AG20443 (cell line): ENCODE measurements around the gene EGR4.
"Not testable (repeated sequence)": the region's sequence is repeated elsewhere in the genome, so short reads cannot be mapped to it uniquely, and the experiment has no call there.

Source experiments
- DNase-seq: peaks from one replicate; pipeline ENCODE4 v3.0.0; 2012; ENCODE audit warnings: low spot score, mixed read lengths

EGR4 gene

GRCh38 chr2:73263540-73264331 is 29.6 kb downstream of the EGR4 start:
- DNase-seq = no peak

DNA sequence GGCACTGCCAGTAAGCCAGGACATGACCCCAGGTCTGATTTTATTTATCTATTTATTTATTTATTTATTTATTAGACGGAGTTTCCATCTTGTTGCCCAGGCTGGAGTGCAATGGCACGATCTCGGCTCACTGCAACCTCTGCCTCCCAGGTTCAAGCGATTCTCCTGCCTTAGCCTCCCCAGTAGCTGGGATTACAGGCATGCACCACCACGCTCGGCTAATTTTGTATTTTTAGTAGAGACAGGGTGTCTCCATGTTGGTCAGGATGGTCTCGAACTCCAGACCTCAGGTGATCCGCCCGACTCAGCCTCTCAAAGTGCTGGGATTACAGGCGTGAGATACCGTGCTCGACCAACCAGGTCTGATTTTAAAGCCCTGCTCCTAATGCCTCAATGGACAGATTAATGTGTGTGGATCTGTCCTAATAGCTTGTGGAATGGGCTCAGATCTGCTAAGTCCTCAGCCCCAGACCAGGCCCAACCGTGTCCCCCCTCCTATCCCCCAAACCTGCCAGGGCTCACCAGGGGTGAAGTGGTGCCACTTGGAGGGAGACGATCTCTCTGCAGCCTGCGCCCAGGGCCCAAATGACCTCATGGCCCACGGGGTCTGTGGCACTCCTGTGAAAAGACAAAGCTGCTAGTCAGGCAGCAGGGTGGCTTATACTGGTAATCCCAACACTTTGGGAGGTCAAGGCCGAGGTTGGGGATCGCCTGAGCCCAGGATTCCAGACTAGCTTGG is 30.5 kb downstream of the EGR4 start:
- not testable (repeated sequence) for DNase-seq

DNA sequence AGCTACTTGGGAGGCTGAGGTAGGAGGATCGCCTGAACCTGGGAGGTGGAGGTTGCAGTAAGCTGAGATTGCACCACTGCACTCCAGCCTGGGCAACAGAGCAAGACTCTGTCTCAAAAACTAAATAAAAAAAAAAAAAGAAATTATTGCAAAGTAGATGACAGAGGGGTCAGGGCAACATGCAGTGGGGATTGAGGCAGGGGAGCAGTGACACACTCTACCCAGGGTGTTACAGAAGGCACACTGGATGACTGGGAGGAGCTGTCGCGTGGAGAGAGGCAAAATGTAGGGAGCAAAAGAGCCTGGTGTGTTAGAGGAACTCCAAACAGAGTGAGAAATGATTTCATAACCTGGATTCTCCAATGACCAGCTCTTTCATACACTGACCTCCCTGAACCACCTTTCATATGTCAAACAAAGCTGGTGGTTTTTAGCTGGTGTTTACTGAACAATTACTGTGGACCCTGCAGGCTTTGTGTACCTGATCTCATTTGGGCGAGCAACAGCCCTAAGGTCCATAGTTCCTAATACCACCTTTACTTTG is 31.2 kb downstream of the EGR4 start:
- DNase-seq = no peak

GRCh38 chr2:73260338-73260984 is 32.9 kb downstream of the EGR4 start:
- DNase-seq = peak; percentile 89

- no peak for DNase-seq
These were observed 33.5 kb downstream of the EGR4 start for GRCh38 chr2:73259704-73260337.

- no peak for DNase-seq
These were observed 34.1 kb downstream of the EGR4 start for GRCh38 chr2:73259276-73259675.

DNA sequence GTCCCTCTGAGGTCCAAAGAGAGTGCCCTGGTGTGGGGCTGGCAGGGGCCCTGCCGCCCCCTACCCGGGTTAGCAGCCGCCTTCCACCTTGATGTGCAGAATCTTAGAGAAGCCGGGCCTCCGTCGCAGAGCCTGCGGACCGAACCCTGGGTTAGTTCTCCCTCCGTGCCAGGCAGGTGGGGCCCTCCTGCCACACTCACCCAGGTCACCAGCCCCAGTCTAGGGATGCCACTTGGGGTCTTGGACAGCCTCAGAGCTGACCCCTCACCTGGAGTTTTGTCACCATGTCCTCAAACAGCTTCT is 34.5 kb downstream of the EGR4 start:
- DNase-seq = no peak

DNA sequence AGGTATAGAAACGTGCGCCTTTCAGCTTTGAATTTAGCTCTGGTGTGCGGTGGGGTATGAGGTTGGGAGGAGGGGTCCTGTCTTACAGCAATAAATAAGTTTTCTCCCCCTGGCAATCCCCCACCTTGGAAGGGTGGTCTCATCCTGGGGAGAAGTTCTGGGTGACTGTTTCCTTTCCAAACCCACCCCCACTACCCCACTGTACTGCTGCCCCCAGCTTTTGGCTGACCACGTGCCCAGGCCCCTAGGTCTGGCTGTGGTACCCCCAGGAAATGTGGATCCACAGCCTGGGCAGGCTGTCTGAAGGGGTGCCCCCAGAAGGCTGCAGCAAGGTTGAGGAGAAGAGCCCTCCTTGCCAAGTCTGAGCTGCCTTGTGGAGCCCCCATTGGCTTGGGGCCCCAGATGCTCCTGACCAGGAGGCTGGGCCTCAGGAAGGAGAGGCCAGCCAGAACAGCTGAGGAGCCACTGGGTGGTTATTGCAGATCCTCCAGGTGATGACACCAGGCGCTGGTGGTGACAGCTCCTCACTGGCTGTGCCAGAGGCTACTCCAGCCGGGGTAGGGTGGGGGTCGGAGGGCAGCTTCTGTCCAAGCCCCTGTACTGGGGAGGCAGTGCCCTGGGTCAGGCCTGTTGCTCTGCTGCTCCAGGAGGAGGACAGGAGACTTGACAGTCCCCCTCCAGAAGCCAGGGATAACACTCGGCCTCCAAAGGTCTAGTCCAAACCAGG is 35.0 kb downstream of the EGR4 start:
- no peak for DNase-seq

GRCh38 chr2:73257425-73258125 is 35.8 kb downstream of the EGR4 start:
- no peak for DNase-seq

- no peak for DNase-seq
These were observed 36.3 kb downstream of the EGR4 start for GRCh38 chr2:73257021-73257420.

- DNase-seq = no peak
These were observed 36.8 kb downstream of the EGR4 start for GRCh38 chr2:73256618-73256922.

DNA sequence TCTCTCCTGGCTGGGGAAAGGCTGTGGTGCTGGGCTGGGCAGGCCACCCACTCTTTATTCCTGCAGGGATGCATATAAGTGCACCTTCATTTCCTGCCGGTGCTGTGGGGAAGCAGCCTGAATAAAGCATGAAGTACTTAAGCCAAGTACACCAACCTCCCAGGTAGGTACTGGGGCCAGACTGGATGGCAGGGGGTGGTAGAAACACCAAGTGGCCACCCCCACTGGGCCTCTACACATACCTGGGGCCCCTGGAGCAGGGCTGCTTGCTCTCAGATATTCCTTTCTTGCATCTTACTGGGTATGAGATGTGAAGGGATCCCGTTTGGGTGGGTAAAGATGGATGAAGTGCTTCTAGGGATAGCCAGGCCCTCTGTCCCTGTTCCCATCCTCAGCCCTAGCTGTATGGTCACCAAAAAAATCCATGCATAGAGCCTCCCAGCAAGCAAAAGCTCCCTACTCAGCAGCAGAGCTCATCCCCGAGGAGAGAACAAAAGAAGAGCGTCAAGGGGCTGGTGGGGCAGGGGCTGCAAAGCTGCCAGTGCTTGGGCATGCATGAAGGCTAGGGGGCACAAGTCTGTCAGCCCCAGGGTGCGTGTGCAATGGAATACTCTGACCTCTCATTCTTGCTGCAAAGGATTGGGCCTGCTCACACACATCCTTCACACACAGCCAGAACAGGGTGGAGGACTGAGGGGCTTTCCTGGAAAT is 37.3 kb downstream of the EGR4 start:
- no peak for DNase-seq

GRCh38 chr2:73255007-73255644 is 38.2 kb downstream of the EGR4 start:
- no peak for DNase-seq

- DNase-seq = no peak
These were observed 38.9 kb downstream of the EGR4 start for GRCh38 chr2:73254343-73255006.

DNA sequence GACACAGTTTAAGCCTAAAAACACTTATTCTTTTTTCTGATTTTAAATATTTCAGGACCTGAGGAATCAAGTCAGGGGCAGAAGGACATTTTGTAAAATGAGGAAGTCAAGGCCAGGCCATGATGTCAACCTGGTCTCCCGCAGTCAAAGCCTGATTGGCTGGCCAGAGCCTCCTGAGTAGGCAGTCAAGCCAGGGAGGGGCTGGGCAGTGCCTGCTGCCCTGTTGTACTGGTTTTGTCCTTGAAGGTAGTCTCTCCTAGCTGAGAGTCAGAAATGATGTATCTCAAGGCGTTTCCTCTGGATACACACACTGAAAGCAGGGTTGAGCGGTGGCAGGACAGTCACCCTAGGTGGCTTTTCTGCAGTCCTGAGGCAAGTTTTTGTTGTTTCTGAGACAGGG is 39.4 kb downstream of the EGR4 start:
- DNase-seq = no peak

GRCh38 chr2:73253400-73253799 is 39.9 kb downstream of the EGR4 start:
- DNase-seq = no peak

- DNase-seq = no peak
These were observed 40.9 kb downstream of the EGR4 start for GRCh38 chr2:73252238-73253027.
